Tibial nerve (tissue), 4 donors: ENCODE data around the gene CCDC40. TPM values are rescaled to one million over a fixed set of nuclear protein-coding genes. Genes with fewer than 3 reads are reported as not detected.
A peak's percentile ranks its signal among the peaks of the same experiment; 100 is the strongest.

ENCODE experiments used
- DNase-seq, 2 donors: peaks; one replicate each; pipeline ENCODE4 v3.0.0-alpha.2; 2019; ENCODE audit warnings: low spot score in 2 of 2
- H3K27ac ChIP-seq, 4 donors: fragments of 200-600 bp; sonication (generic) in 3 of 4; one replicate each; pipeline ENCODE4 v1.5.1; 2017 to 2019; ENCODE audit warnings: mild to moderate bottlenecking in 1 of 4
- H3K27me3 ChIP-seq, 2 donors: fragments of 200-600 bp; sonication (generic) in 1 of 2; one replicate each; pipeline versions ENCODE4 v1.5.1 to v1.6.0; 2017 to 2019
- H3K36me3 ChIP-seq, 3 donors: fragments of 200-600 bp; sonication (generic); one replicate each; pipeline ENCODE4 v1.5.1; 2018 to 2019
- H3K4me1 ChIP-seq, 4 donors: fragments of 200-600 bp; sonication (generic) in 3 of 4; one replicate each; pipeline ENCODE4 v1.5.1; 2017 to 2019
- H3K4me3 ChIP-seq, 4 donors: fragments of 200-600 bp; sonication (generic) in 3 of 4; one replicate each; pipeline ENCODE4 v1.5.1; 2017 to 2019; ENCODE audit warnings: mild to moderate bottlenecking in 1 of 4, moderate library complexity in 1 of 4
- H3K9me3 ChIP-seq, 4 donors: fragments of 200-600 bp; sonication (generic) in 3 of 4; one replicate each; pipeline ENCODE4 v1.5.1; 2017 to 2019
- CTCF ChIP-seq, 5 experiments: fragments of 200-600 bp in 3 of 5; fragments of 450-650 bp in 2 of 5; sonication (generic) in 3 of 5; IDR thresholded peaks; one replicate each; pipeline ENCODE4 v1.5.1; 2016 to 2019; ENCODE audit warnings: antibody characterized with exemption in 5 of 5, mild to moderate bottlenecking in 3 of 5, moderate library complexity in 2 of 5
- EP300 ChIP-seq, 2 donors: sonication (generic); formaldehyde crosslinking; IDR thresholded peaks; one replicate each; pipeline ENCODE4 v1.6.1; 2017; ENCODE audit warnings: antibody characterized with exemption in 2 of 2, mild to moderate bottlenecking in 1 of 2
- POLR2A ChIP-seq, 2 donors: fragments of 450-650 bp; IDR thresholded peaks; one replicate each; pipeline ENCODE4 v1.6.1; 2017; ENCODE audit warnings: antibody characterized with exemption in 2 of 2, mild to moderate bottlenecking in 2 of 2, moderate library complexity in 2 of 2
- WGBS, 2 donors: methylation state at CpG; one replicate each; pipeline ENCODE4 v1.1.5; 2018; 5-methylcytosine and 5-hydroxymethylcytosine counted together
- total RNA-seq, 4 donors: library from RNA; depleted of rRNA; stranded (reverse); fragments of >200 nt; gene quantifications; one replicate each; pipeline ENCODE4 v1.1.0, GENCODE V29; 2016

The CCDC40 gene
- total RNA-seq, 4 donors from 2014 or later, result 7.1 to 13.8 (median 12.0) TPM

GRCh38 chr17:80028030-80028429, 8.4 kb upstream of the CCDC40 start:
- 53 to 58% methylated on average over 10 of the region's 10 CpGs for WGBS, 2 donors
- Histone ChIP-seq H3K36me3 (peaks cover 0 to 3% (median 0%) of the 10 kb centered on the region in 3 donors), H3K4me1 (peaks cover 0 to 96% (median 31%) of the 10 kb centered on the region in 4 donors), H3K9me3 (no peaks in the 10 kb centered on the region), H3K27me3 (no peaks in the 10 kb centered on the region), H3K27ac (peak overlapping the region in 2 of 4 donors; percentile 67 to 79), H3K4me3 (no peak overlapping the region)
- DNase-seq, result no peak
- TF ChIP-seq CTCF (IDR thresholded peaks at IDR 0.05), result no peak
- TF ChIP-seq POLR2A (IDR thresholded peaks at IDR 0.05), result no peak
- no peak for TF ChIP-seq EP300 (IDR thresholded peaks at IDR 0.05)

- TF ChIP-seq CTCF (IDR thresholded peaks at IDR 0.05) (peak in 2 of 5 experiments; percentile 26 to 31), EP300 (IDR thresholded peaks at IDR 0.05) (peak in 1 of 2 donors; percentile 78), POLR2A (IDR thresholded peaks at IDR 0.05) (no peak)
- peaks cover 0 to 96% (median 31%) of the 10 kb centered on the region in 4 donors for H3K4me1 ChIP-seq
- 55 to 60% methylated on average over 9 of the region's 9 CpGs for WGBS, 2 donors
- peak overlapping the region; percentile 48 to 82 (median 66) for H3K27ac ChIP-seq
- DNase-seq, result peak; percentile 89 to 97
- no peaks in the 10 kb centered on the region for H3K9me3 ChIP-seq
- H3K27me3 ChIP-seq, result no peaks in the 10 kb centered on the region
- no peak overlapping the region for H3K4me3 ChIP-seq
- H3K36me3 ChIP-seq, result no peaks in the 10 kb centered on the region
Observed at GRCh38 chr17:80029258-80029974, 7.0 kb upstream of the CCDC40 start.

GRCh38 chr17:80030730-80031410, 5.6 kb upstream of the CCDC40 start:
- Histone ChIP-seq H3K4me3 (peak overlapping the region in 1 of 4 donors; percentile 2), H3K9me3 (no peaks in the 10 kb centered on the region), H3K4me1 (peaks cover 0 to 91% (median 30%) of the 10 kb centered on the region in 4 donors), H3K27ac (peak overlapping the region in 3 of 4 donors; percentile 38 to 82 (median 54)), H3K27me3 (no peaks in the 10 kb centered on the region), H3K36me3 (no peaks in the 10 kb centered on the region)
- no peak for DNase-seq
- 84 to 92% methylated on average over 21 to 22 of the region's 25 CpGs for WGBS, 2 donors
- no peak for TF ChIP-seq POLR2A (IDR thresholded peaks at IDR 0.05)
- TF ChIP-seq EP300 (IDR thresholded peaks at IDR 0.05), result no peak
- TF ChIP-seq CTCF (IDR thresholded peaks at IDR 0.05), result no peak

- no peaks in the 10 kb centered on the region for H3K9me3 ChIP-seq
- no peak for DNase-seq
- H3K4me1 ChIP-seq, result peaks cover 0 to 82% (median 30%) of the 10 kb centered on the region in 4 donors
- peak overlapping the region in 1 of 4 donors; percentile 82 for H3K27ac ChIP-seq
- no peak overlapping the region for H3K4me3 ChIP-seq
- no peaks in the 10 kb centered on the region for H3K36me3 ChIP-seq
- TF ChIP-seq EP300 (IDR thresholded peaks at IDR 0.05), result no peak
- TF ChIP-seq CTCF (IDR thresholded peaks at IDR 0.05), result no peak
- TF ChIP-seq POLR2A (IDR thresholded peaks at IDR 0.05), result no peak
- no peaks in the 10 kb centered on the region for H3K27me3 ChIP-seq
- 92 to 93% methylated on average over 12 of the region's 12 CpGs for WGBS, 2 donors
Observed at GRCh38 chr17:80031691-80032430, 4.6 kb upstream of the CCDC40 start.
